Spleen (tissue), 7 donors: ENCODE measurements around the gene PKM.

Source experiments
- CTCF ChIP-seq, 11 experiments: fragments of 200-600 bp in 7 of 11; fragments of 450-650 bp in 4 of 11; sonication (generic) in 4 of 11; IDR thresholded peaks in 8 of 11; conservative IDR thresholded peaks in 3 of 11; 1 replicate in 7 of 11; 2 replicates in 4 of 11; pipeline versions ENCODE4 v1.4.0 to v1.8.0; 2016 to 2021; ENCODE audit warnings: antibody characterized with exemption in 11 of 11, inconsistent platforms in 4 of 11, mild to moderate bottlenecking in 1 of 11
- POLR2AphosphoS5 ChIP-seq, 3 donors: sonication (generic); formaldehyde crosslinking; IDR thresholded peaks; one replicate each; pipeline ENCODE4 v1.5.1; 2017; ENCODE audit warnings: antibody characterized with exemption in 3 of 3
- donor health status: DM: no; HTN: no; CAD: no; lungs with moderate emphysema.
- donor health status: DM: no; HTN: no; CAD: no.
- donor health status: DM: no; HTN: no; CAD: no.

- TF ChIP-seq CTCF (IDR thresholded peaks at IDR 0.05 in 8 of 11, conservative IDR thresholded peaks at IDR 0.05 in 3 of 11), result no peak
- TF ChIP-seq POLR2AphosphoS5 (IDR thresholded peaks at IDR 0.05), result no peak
These were observed 4.3 kb upstream of the PKM start for GRCh38 chr15:72235298-72235697.
